GM19193 (cell line): ENCODE data around the gene POLR2A.
A peak's percentile ranks its signal among the peaks of the same experiment; 100 is the strongest.

Experiments used
- POLR2A ChIP-seq: IDR thresholded peaks from 4 replicates; pipeline ENCODE4 v1.6.1; 2011; ENCODE audit not compliant: insufficient read depth, insufficient read length; ENCODE audit errors: extremely low read depth

The POLR2A gene

DNA sequence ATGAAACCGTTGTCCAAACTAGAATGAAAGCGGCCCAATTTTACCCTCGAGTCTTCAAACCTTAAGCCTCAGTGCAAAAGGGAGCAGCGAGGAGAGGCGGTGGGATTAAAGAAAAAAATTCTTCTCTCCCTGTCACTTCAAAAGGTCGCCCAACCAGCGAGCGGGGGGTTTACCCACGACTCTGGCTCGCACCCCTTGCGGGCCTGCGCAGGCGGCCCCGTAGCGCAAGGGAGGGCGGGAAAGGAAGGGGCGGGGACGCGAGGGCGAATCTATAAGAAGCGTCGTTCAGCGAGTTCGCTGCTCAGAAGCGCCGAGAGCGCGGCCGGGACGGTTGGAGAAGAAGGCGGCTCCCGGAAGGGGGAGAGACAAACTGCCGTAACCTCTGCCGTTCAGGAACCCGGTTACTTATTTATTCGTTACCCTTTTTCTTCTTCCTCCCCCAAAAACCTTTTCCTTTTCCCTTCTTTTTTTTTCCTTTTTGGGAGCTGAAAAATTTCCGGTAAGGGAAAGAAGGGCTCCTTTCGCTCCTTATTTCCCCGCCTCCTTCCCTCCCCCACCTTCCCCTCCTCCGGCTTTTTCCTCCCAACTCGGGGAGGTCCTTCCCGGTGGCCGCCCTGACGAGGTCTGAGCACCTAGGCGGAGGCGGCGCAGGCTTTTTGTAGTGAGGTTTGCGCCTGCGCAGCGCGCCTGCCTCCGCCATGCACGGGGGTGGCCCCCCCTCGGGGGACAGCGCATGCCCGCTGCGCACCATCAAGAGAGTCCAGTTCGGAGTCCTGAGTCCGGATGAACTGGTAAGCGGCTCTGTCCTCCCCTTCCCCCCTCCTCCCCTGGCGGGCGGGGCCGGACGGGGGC is at the start of gene POLR2A:
TSS of gene POLR2A (plus strand) at position 300 of the 852 bp plus-strand sequence.
- TF ChIP-seq POLR2A, result peak; percentile 100

DNA sequence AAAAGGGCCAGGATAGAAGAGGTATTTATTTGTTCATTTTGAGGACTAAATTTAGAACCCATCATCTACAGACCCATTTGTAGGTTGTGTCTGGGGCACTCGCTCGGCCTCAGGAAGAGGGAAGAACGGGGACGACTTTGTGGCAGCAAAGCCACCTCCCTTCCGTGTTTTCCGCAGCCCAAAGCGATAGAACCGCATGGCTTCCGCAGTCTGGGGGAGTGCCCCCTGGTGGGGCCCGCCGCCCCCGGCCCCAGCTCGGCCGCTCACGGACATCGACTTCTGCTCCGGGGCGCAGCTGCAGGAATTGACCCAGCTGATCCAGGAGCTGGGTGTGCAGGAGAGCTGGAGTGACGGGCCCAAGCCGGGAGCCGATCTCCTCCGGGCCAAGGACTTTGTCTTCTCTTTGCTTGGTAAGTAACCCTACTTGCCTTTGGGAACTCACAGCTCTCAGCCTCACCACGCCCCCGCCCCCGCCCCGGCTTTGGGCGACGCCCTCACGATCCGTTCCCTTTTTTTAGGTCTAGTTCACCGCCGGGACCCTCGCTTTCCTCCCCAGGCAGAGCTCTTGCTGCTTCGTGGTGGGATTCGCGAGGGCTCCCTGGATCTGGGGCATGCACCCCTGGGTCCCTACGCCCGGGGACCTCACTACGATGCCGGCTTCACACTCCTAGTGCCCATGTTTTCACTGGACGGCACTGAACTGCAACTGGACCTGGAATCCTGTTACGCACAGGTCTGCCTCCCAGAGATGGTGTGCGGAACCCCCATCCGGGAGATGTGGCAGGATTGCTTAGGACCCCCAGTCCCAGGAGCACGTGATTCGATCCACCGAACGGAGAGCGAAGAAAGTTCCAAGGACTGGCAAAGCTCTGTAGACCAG is 48.2 kb upstream of the POLR2A start:
- no peak for TF ChIP-seq POLR2A

DNA sequence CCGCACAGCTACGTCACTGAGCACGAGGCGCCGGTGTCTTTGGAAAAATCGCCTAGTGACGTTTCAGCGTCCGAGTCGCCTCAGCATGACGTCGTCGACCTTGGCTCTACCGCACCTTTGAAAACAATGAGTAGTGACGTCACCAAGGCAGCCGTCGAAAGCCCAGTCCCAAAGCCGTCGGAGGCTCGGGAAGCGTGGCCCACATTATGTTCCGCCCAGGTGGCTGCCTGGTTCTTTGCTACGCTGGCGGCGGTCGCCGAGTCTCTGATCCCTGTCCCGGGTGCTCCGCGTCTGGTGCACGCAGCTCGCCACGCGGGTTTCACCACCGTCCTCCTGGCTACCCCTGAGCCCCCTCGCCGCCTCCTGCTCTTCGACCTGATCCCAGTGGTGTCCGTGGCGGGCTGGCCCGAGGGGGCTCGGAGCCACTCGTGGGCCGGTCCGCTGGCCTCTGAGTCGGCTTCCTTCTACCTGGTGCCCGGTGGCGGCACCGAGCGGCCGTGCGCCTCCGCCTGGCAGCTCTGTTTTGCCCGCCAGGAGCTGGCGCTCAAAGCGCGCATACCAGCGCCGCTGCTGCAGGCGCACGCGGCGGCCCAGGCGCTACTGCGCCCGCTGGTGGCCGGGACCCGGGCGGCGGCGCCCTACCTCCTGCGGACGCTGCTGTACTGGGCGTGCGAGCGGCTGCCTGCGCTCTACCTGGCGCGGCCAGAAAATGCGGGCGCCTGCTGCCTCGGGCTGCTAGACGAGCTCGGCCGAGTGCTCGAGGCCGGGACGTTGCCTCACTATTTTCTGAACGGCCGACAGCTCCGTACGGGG is 47.4 kb upstream of the POLR2A start:
- TF ChIP-seq POLR2A, result no peak

DNA sequence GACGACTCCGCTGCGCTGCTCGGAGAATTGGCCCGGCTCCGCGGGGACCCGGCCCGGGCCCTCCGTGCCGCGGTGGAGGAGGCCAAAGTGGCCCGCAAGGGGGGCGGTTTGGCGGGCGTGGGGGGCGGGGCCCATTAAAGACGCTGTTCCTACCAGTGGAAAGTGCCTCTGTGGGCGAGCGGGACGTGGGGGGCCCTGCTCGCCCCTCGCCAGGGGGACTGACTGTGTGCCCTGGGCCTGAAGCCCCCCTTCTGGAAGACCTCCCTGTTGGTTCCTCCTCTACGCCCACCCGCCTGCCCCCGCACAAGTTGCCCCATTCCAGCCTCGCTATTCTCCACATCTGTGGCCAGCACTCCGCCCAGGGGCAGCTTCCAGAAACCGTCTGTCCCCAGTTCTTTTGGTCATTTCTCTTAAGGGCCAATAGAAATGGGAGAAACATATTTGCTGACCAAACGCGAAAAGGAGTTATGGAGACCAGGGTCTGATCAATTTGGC is 46.8 kb upstream of the POLR2A start:
- TF ChIP-seq POLR2A, result no peak

DNA sequence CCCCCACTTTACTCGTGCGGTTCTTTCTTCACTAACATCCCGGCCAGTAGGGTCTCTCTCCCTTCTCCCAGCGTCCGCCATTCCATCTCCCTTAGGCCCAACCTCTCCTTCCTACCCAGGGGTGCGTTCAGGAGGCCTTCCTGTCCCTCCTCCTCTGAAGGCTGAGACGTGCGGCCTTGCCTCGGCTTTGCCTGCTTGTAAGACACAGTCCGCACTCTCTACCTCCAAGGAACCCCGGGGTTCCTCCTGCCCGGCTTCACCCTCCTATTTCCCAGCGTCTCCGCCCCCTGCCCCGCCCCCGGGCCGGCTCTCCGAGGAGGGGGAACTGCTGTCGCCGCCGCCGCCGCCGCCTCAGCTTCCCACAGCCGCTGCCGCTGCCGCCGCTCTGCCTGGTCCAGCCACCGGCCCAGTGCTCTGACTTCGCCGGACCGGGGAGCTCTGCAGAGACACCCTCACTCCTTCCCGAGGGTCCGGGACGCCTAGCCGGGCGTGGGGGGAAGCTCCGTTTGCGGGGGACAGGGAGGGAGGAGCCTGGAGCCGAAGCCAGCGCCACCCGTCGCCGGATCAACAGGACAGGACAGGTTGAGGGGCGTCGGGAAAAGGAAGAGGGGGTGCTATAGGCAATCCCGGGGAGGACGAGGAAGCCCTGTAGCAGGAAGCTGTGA is 46.1 kb upstream of the POLR2A start:
- no peak for TF ChIP-seq POLR2A

DNA sequence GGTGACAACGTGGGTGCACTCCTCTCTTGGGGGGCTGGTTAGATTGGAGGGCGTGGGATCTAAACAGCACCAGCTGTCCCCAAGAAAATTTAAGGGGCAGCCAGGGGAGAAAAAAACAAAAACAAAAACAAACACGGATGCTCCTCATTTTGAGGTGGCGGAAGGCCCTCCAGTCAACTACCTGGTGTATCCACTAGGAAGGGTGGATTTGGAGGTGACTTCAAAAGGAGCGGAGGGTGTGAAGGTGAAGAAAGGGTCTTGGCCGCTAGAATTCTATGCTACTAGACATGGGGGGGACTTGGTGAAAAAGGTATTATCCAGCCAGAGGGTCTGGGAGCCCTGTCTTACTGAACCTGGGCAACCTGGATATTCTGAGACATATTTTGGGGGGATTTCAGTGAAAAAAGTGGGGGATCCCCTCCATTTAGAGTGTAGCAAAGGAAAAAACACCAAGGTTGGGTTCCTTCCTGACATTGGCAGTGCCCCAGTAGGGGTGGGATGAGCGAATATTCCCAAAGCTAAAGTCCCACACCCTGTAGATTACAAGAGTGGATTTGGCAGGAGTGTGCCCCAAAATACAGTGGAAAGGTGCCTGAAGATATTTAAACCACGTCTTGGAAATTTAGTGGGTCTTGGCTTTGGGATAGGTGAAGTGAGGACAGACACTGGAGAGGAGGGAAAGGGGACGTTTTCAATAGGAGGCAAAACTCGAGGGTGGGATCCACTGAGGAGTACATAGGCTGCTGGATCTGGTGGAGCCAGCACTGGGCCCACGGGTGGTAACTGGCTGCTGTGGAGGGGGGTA is 45.3 kb upstream of the POLR2A start:
- TF ChIP-seq POLR2A, result no peak

DNA sequence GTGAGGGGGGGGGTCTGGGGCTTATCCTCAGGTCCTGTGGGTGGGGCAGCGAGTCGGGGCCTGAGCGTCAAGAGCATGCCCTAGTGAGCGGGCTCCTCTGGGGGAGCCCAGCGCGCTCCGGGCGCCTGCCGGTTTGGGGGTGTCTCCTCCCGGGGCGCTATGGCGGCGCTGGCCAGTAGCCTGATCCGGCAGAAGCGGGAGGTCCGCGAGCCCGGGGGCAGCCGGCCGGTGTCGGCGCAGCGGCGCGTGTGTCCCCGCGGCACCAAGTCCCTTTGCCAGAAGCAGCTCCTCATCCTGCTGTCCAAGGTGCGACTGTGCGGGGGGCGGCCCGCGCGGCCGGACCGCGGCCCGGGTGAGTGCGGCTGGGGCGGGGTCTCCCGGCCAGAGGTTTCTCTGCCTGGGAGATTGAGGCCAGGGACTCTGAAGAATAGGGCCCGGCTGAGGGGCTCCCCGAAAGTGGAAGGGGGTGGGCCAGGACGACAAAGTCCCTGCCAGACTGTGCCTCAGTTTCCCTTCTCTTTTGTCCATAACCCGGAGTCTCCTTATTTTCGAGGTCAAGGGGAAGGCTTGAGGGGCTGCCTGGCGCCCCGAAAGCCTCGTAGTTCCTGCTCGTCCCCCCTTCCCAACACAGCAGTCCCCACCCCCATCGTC is 44.6 kb upstream of the POLR2A start, which contains the start of gene FGF11:
TSS of gene FGF11 (plus strand) at position 51 of the 651 bp plus-strand sequence. CDS start at position 160, 109 bp downstream.
- no peak for TF ChIP-seq POLR2A

DNA sequence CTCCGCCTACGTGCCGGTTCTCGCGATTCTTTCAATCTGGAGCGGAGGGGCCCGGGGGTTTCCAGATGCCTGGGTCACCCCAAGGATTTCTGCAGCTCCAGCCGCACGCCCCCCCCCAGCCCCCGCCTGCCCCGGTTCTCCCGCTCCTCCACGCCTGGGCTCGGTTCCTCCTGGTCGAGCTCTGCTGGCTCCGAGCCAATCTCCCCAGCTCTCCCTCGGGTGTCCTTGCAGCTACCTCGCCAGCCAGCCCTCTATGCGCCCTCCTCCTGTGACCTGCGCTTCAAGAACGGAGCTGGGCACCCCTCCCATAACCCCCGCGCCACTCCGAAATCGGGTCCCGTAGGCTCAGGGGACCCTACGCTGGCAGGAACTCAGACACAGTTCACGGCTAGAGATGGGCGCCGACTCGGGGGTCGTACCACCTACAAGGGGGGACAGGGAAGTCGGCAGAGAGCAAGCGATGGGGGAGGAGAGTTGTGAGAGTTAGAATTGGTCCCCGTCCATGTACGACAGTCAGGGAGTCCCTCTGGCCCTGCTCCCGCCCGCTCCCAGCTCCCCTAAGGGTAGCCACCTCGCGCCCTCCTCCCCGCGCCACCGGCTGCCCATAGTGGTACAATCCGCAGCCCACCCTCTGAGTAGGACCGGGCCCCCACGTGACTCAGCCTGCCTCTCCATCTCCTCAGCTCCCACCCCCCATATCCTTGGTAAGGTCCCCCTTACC is 43.9 kb upstream of the POLR2A start:
- TF ChIP-seq POLR2A, result no peak

DNA sequence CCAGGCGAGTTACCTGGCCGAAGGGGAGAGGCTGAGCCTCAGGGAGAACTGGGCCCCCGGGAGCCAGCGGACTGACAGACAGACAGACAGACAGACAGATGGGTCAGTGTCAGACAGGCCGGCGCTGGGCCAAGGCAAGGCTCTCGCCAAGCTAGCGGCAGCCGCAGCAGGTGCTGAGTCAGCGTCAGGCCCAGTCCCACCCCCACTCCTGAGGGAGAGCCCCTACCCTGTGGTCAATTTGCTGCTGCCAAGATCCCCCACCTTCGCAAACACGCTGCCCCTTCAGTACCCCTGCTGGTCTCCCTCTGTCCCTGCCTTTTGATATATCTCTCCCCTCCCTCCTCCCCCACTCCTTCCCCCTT is 43.4 kb upstream of the POLR2A start:
- peak; percentile 5 for TF ChIP-seq POLR2A

DNA sequence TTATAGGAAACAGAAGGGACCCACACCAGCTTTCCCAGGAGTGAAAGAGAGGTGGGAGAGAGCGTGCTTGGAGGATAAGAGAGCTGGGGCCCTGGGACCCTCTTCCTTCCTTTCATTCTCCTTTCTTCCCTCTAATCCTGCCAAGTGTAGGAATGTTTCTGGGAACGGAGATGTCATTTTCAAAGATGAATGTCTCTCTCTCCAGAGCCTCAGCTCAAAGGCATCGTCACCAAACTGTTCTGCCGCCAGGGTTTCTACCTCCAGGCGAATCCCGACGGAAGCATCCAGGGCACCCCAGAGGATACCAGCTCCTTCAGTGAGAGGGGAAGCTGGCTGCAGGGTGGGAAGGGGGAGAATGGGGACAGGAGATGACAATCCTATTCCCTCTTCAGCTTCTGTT is 42.9 kb upstream of the POLR2A start:
- TF ChIP-seq POLR2A, result no peak

DNA sequence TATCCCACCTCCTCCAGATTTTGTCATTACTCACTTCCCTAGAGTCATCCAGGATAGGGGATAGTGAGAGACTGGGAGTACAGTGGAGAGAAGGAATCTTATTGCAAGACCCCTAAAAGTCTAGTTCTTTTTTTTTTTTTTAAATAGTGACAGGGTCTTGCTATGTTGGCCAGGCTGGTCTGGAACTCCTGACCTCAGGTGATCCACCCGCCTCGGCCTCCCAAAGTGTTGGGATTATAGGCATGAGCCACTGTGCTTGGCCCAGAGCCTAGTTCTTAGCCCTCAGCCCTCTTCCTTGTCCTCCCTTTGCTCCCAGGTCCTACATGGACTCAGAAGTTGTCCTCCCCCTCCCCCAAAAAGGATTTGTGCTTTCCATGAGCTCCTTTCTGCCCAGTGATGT is 42.0 kb upstream of the POLR2A start:
- no peak for TF ChIP-seq POLR2A
